EH (cell line): ENCODE data around the gene TLX3.
"Not testable (repeated sequence)": the region's sequence is repeated elsewhere in the genome, so short reads cannot be mapped to it uniquely, and the experiment has no call there.

Experiments
- DNase-seq: peaks from one replicate; pipeline ENCODE4 v3.0.0-alpha.2; 2015; ENCODE audit warnings: low read depth

TLX3 gene

GRCh38 chr5:171323806-171324632 is 15.0 kb downstream of the TLX3 start:
- no peak for DNase-seq

- DNase-seq: no peak
Measured at GRCh38 chr5:171330021-171330420, 21.0 kb downstream of the TLX3 start.

GRCh38 chr5:171335616-171336015 is 26.6 kb downstream of the TLX3 start:
- no peak for DNase-seq

GRCh38 chr5:171336521-171337209 is 27.6 kb downstream of the TLX3 start:
- peak; percentile 70 for DNase-seq

- DNase-seq: no peak
Measured at GRCh38 chr5:171337210-171337569, 28.1 kb downstream of the TLX3 start.

- DNase-seq: no peak
Measured at GRCh38 chr5:171340042-171340441, 31.0 kb downstream of the TLX3 start.

- no peak for DNase-seq
Measured at GRCh38 chr5:171340491-171340890, 31.4 kb downstream of the TLX3 start.

- DNase-seq: peak; percentile 65
Measured at GRCh38 chr5:171342362-171343111, 33.5 kb downstream of the TLX3 start.

GRCh38 chr5:171344936-171345608 is 36.0 kb downstream of the TLX3 start:
- no peak for DNase-seq

- DNase-seq: no peak
Measured at GRCh38 chr5:171351536-171352073, 42.6 kb downstream of the TLX3 start.

GRCh38 chr5:171355302-171355724 is 46.3 kb downstream of the TLX3 start:
- no peak for DNase-seq

GRCh38 chr5:171357843-171358242 is 48.8 kb downstream of the TLX3 start:
- no peak for DNase-seq

GRCh38 chr5:171361151-171361550 is 52.1 kb downstream of the TLX3 start:
- not testable (repeated sequence) for DNase-seq
